Activated T-cell treated with anti-CD3 and anti-CD28 coated beads for 1 hour (primary cell): ENCODE data around the gene HS3ST3B1.

Experiments
- DNase-seq: peaks from one replicate; pipeline ENCODE4 v3.0.0-alpha.2; 2020; ENCODE audit warnings: low read depth

Gene HS3ST3B1

GRCh38 chr17:14354807-14355206 lies 53.9 kb downstream of the HS3ST3B1 start:
- DNase-seq: no peak

- DNase-seq: no peak
Measured at GRCh38 chr17:14355556-14355955, 54.7 kb downstream of the HS3ST3B1 start.

GRCh38 chr17:14359163-14360020 lies 58.5 kb downstream of the HS3ST3B1 start:
- no peak for DNase-seq

GRCh38 chr17:14360856-14361255 lies 60.0 kb downstream of the HS3ST3B1 start:
- no peak for DNase-seq

- no peak for DNase-seq
Measured at GRCh38 chr17:14361470-14361869, 60.6 kb downstream of the HS3ST3B1 start.

GRCh38 chr17:14361945-14362508 lies 61.1 kb downstream of the HS3ST3B1 start:
- no peak for DNase-seq

- DNase-seq: no peak
Measured at GRCh38 chr17:14366199-14366598, 65.3 kb downstream of the HS3ST3B1 start.

- no peak for DNase-seq
Measured at GRCh38 chr17:14372461-14372860, 71.6 kb downstream of the HS3ST3B1 start.

- DNase-seq: no peak
Measured at GRCh38 chr17:14372905-14373613, 72.2 kb downstream of the HS3ST3B1 start.

- no peak for DNase-seq
Measured at GRCh38 chr17:14373614-14374259, 72.9 kb downstream of the HS3ST3B1 start.

GRCh38 chr17:14374268-14374667 lies 73.4 kb downstream of the HS3ST3B1 start:
- DNase-seq: no peak

GRCh38 chr17:14376666-14377065 lies 75.8 kb downstream of the HS3ST3B1 start:
- DNase-seq: no peak

GRCh38 chr17:14381606-14382005 lies 80.7 kb downstream of the HS3ST3B1 start:
- DNase-seq: no peak

GRCh38 chr17:14387036-14387435 lies 86.2 kb downstream of the HS3ST3B1 start:
- no peak for DNase-seq

- no peak for DNase-seq
Measured at GRCh38 chr17:14389681-14390080, 88.8 kb downstream of the HS3ST3B1 start.

GRCh38 chr17:14393723-14394122 lies 92.8 kb downstream of the HS3ST3B1 start:
- DNase-seq: no peak

GRCh38 chr17:14395255-14395654 lies 94.4 kb downstream of the HS3ST3B1 start:
- DNase-seq: no peak

GRCh38 chr17:14396547-14396946 lies 95.7 kb downstream of the HS3ST3B1 start:
- no peak for DNase-seq

- DNase-seq: no peak
Measured at GRCh38 chr17:14398766-14399165, 97.9 kb downstream of the HS3ST3B1 start.
